H9 (cell line): ENCODE measurements around the gene EEF1AKMT3. TPM values are rescaled to one million over a fixed set of nuclear protein-coding genes. Genes with fewer than 3 reads are reported as not detected.

Experiments used
- DNase-seq: peaks from one replicate; pipeline ENCODE4 v3.0.0-alpha.2; 2017
- H2AFZ ChIP-seq: one replicate; pipeline ENCODE4 v1.6.1; 2013; ENCODE audit warnings: mild to moderate bottlenecking, low read length, control low read depth, moderate library complexity
- H2AK5ac ChIP-seq: 2 replicates; pipeline ENCODE4 v1.6.1; 2013; ENCODE audit warnings: low read length, control low read depth, mixed read lengths; ENCODE audit not compliant: insufficient read length
- H2BK120ac ChIP-seq: one replicate; pipeline ENCODE4 v1.6.1; 2013; ENCODE audit warnings: low read depth, mild to moderate bottlenecking, low read length, control low read depth, inconsistent platforms; ENCODE audit not compliant: poor library complexity, severe bottlenecking
- H2BK12ac ChIP-seq: 2 replicates; pipeline ENCODE4 v1.6.1; 2013; ENCODE audit warnings: low read length, control low read depth, mixed read lengths, low read depth; ENCODE audit not compliant: insufficient read length
- H2BK15ac ChIP-seq: 2 replicates; pipeline ENCODE4 v1.6.1; 2013; ENCODE audit warnings: low read depth, low read length, control low read depth
- H2BK20ac ChIP-seq: one replicate; pipeline ENCODE4 v1.6.1; 2013; ENCODE audit warnings: low read depth, mild to moderate bottlenecking, low read length, control low read depth, inconsistent platforms; ENCODE audit not compliant: poor library complexity, severe bottlenecking
- H2BK5ac ChIP-seq: 2 replicates; pipeline ENCODE4 v1.6.1; 2013; ENCODE audit warnings: low read length, control low read depth, mixed read lengths; ENCODE audit not compliant: insufficient read length
- H3K14ac ChIP-seq: 2 replicates; pipeline ENCODE4 v1.6.1; 2013; ENCODE audit warnings: low read length, control low read depth; ENCODE audit not compliant: insufficient read depth
- H3K18ac ChIP-seq: 2 replicates; pipeline ENCODE4 v1.6.1; 2013; ENCODE audit warnings: low read depth, mild to moderate bottlenecking, mixed read lengths, low read length, control low read depth; ENCODE audit not compliant: insufficient read length
- H3K23ac ChIP-seq: 2 replicates; pipeline ENCODE4 v1.6.1; 2013; ENCODE audit warnings: low read length, control low read depth, mixed read lengths, low read depth; ENCODE audit not compliant: insufficient read length
- H3K23me2 ChIP-seq: 2 replicates; pipeline ENCODE4 v1.6.1; 2013; ENCODE audit warnings: low read depth, mild to moderate bottlenecking, mixed read lengths, low read length, control low read depth; ENCODE audit not compliant: insufficient read length, poor library complexity, severe bottlenecking
- H3K27ac ChIP-seq: 2 replicates; pipeline ENCODE4 v1.5.1; 2013; ENCODE audit warnings: low read length, control low read depth, mixed read lengths, low read depth; ENCODE audit not compliant: insufficient read length
- H3K27me3 ChIP-seq: 2 replicates; pipeline ENCODE4 v1.6.1; 2013; ENCODE audit warnings: low read length, control low read depth, inconsistent platforms; ENCODE audit not compliant: insufficient read depth
- H3K4ac ChIP-seq: 2 replicates; pipeline ENCODE4 v1.6.1; 2013; ENCODE audit warnings: low read depth, mild to moderate bottlenecking, control low read depth, inconsistent platforms, low read length, moderate library complexity
- H3K4me1 ChIP-seq: 2 replicates; pipeline ENCODE4 v1.6.1; 2013; ENCODE audit warnings: low read length, control low read depth, inconsistent platforms; ENCODE audit not compliant: insufficient read depth
- H3K4me2 ChIP-seq: 2 replicates; pipeline ENCODE4 v1.6.1; 2013; ENCODE audit warnings: low read length, control low read depth, mixed read lengths; ENCODE audit not compliant: insufficient read length, insufficient read depth
- H3K56ac ChIP-seq: 2 replicates; pipeline ENCODE4 v1.6.1; 2013; ENCODE audit warnings: low read depth, mild to moderate bottlenecking, mixed read lengths, low read length, control low read depth; ENCODE audit not compliant: insufficient read length
- H3K79me1 ChIP-seq: 2 replicates; pipeline ENCODE4 v1.6.1; 2013; ENCODE audit warnings: low read depth, mild to moderate bottlenecking, moderate library complexity, low read length, control low read depth, inconsistent platforms; ENCODE audit not compliant: insufficient read depth, poor library complexity, severe bottlenecking
- H3K79me2 ChIP-seq: 2 replicates; pipeline ENCODE4 v1.6.1; 2013; ENCODE audit warnings: low read length, control low read depth, inconsistent platforms; ENCODE audit not compliant: insufficient read depth
- H3K9ac ChIP-seq: 2 replicates; pipeline ENCODE4 v1.6.1; 2013; ENCODE audit warnings: low read length, control low read depth, mixed read lengths; ENCODE audit not compliant: insufficient read length; ENCODE audit errors: extremely low read depth
- H3K9me3 ChIP-seq: one replicate; pipeline ENCODE4 v1.6.1; 2013; ENCODE audit warnings: low read depth, low read length, inconsistent platforms; ENCODE audit not compliant: control insufficient read depth
- H3T11ph ChIP-seq: one replicate; pipeline ENCODE4 v1.6.1; 2013; ENCODE audit warnings: mild to moderate bottlenecking, low read length, control low read depth, inconsistent platforms
- H4K20me1 ChIP-seq: one replicate; pipeline ENCODE4 v1.6.1; 2013; ENCODE audit not compliant: control insufficient read depth, insufficient read length, insufficient read depth
- H4K5ac ChIP-seq: 2 replicates; pipeline ENCODE4 v1.6.1; 2013; ENCODE audit warnings: low read depth, mild to moderate bottlenecking, mixed read lengths, low read length, control low read depth; ENCODE audit not compliant: insufficient read length
- H4K8ac ChIP-seq: replicated peaks from 2 replicates; pipeline ENCODE4 v1.6.1; 2013; ENCODE audit warnings: low read length, control low read depth, mixed read lengths, low read depth; ENCODE audit not compliant: insufficient read length
- H4K91ac ChIP-seq: 2 replicates; pipeline ENCODE4 v1.6.1; 2013; ENCODE audit warnings: low read depth, mild to moderate bottlenecking, moderate library complexity, mixed read lengths, low read length, control low read depth; ENCODE audit not compliant: insufficient read length
- H3K27ac Mint-ChIP-seq, 3 experiments: 2 replicates in 2 of 3; 3 replicates in 1 of 3; pipeline ENCODE4 v1.8.0; 2020 to 2021; ENCODE audit warnings: mixed read lengths in 3 of 3, mild to moderate bottlenecking in 1 of 3, moderate library complexity in 1 of 3
- H3K27me3 Mint-ChIP-seq: 2 replicates; pipeline ENCODE4 v1.8.0; 2021; ENCODE audit warnings: low read depth, mild to moderate bottlenecking, moderate library complexity, mixed read lengths
- H3K36me3 Mint-ChIP-seq, 3 experiments: 2 replicates in 2 of 3; 3 replicates in 1 of 3; pipeline ENCODE4 v1.8.0; 2020 to 2021; ENCODE audit warnings: low read depth in 3 of 3, mixed read lengths in 3 of 3; ENCODE audit not compliant: insufficient read depth in 1 of 3
- H3K4me1 Mint-ChIP-seq, 2 experiments: 2 replicates each; pipeline ENCODE4 v1.8.0; 2020; ENCODE audit warnings: mixed read lengths in 2 of 2
- H3K4me3 Mint-ChIP-seq, 2 experiments: 2 replicates in 1 of 2; 3 replicates in 1 of 2; pipeline ENCODE4 v1.8.0; 2020 to 2021; ENCODE audit warnings: mild to moderate bottlenecking in 2 of 2, mixed read lengths in 2 of 2, moderate library complexity in 1 of 2
- H3K9me3 Mint-ChIP-seq, 2 experiments: 2 replicates in 1 of 2; 3 replicates in 1 of 2; pipeline ENCODE4 v1.8.0; 2020; ENCODE audit warnings: mild to moderate bottlenecking in 2 of 2, mixed read lengths in 2 of 2, moderate library complexity in 1 of 2
- WGBS: extraction: QIAGEN DNeasy Blood & Tissue Kit; methylation state at CpG from one replicate; pipeline ENCODE4 v1.1.7; 2013; ENCODE audit warnings: missing lambda C conversion rate, low lambda C conversion rate, mixed read lengths; ENCODE audit not compliant: insufficient read length; ENCODE audit errors: extremely low coverage; 5-methylcytosine and 5-hydroxymethylcytosine counted together
- total RNA-seq: library from RNA; stranded (reverse); gene quantifications from 2 replicates; pipeline ENCODE4 v1.2.1, GENCODE V29; 2021
- TF ChIP-seq, protein P1 (sequence below): fragments of 200-600 bp; sonication (generic); conservative IDR thresholded peaks from 3 replicates; pipeline ENCODE4 v1.8.0; 2021; ENCODE audit warnings: antibody characterized with exemption, mild to moderate bottlenecking

The EEF1AKMT3 gene
- total RNA-seq, 1 experiment from 2014 or later: 2.9 TPM

DNA sequence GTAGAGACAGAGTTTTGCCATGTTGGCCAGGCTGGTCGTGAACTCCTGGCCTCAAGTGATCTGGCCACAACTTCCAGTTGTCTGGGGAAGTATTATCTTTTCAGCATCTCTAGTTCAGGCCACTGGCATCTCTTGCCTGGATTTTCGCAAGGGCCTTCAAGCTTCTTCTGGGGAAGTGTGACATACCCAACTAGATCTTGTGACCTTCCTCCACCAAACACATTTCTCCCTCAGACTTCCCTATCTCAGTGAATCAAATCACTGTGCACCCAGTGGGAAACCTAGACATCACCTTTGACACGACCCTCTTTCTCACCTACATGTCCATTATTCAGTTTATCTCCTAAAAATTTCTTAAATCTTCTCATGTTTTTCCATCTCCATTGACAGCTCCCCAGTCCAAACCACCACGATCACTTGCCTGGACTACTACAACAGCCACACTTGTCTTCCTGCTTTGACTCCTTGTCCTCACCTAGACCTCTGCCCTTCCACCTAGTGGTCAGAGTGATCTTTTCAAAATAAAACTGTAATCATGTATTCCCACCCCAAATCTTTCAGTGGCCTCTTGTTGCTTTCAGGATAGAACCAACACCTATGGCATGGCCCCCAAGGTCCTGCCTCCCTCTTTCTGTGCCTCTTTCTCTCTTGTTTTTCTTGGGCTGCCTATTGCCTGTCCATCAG, 3.3 kb downstream of the EEF1AKMT3 start:
- no peak overlapping the region for H4K5ac ChIP-seq
- H2BK12ac ChIP-seq: no peak overlapping the region
- H3K27ac Mint-ChIP-seq: no peak overlapping the region; a peak in 1 of 7 replicates
- peaks cover 8% of the 10 kb centered on the region for H3K23me2 ChIP-seq
- no peak overlapping the region for H4K8ac ChIP-seq
- H3K79me2 ChIP-seq: no peaks in the 10 kb centered on the region
- no peak overlapping the region for H3K18ac ChIP-seq
- H4K20me1 ChIP-seq: no peaks in the 10 kb centered on the region
- H3K4ac ChIP-seq: no peak overlapping the region
- H3K9ac ChIP-seq: no peak overlapping the region
- H3K27me3 ChIP-seq: no peaks in the 10 kb centered on the region
- no peak overlapping the region for H2BK15ac ChIP-seq
- H3K14ac ChIP-seq: no peak overlapping the region
- no peaks in the 10 kb centered on the region for H3K9me3 Mint-ChIP-seq
- H3K27me3 Mint-ChIP-seq: peaks cover 7% of the 10 kb centered on the region; the same call in 1 of the 2 replicates
- no peak for DNase-seq
- no peak overlapping the region for H2BK120ac ChIP-seq
- H2BK5ac ChIP-seq: no peak overlapping the region
- H3K27ac ChIP-seq: no peak overlapping the region
- no peak overlapping the region for H2AFZ ChIP-seq
- H3K4me1 ChIP-seq: no peaks in the 10 kb centered on the region
- no peak overlapping the region for H3K56ac ChIP-seq
- H3K4me2 ChIP-seq: no peak overlapping the region
- peak overlapping the region in 1 of 2 experiments; percentile 7; a peak in 2 of 5 replicates for H3K4me3 Mint-ChIP-seq
- peaks cover 7 to 12% of the 10 kb centered on the region in 2 experiments; a peak in 3 of 4 replicates for H3K4me1 Mint-ChIP-seq
- no CpG with 5 or more reads among the region's 4 CpGs for WGBS
- H2AK5ac ChIP-seq: no peak overlapping the region
- H3K9me3 ChIP-seq: no peaks in the 10 kb centered on the region
- H3K36me3 Mint-ChIP-seq: peaks cover 4 to 13% (median 5%) of the 10 kb centered on the region in 3 experiments; a peak in 6 of 7 replicates
- no peak overlapping the region for H3T11ph ChIP-seq
- H2BK20ac ChIP-seq: no peak overlapping the region
- no peak overlapping the region for H3K23ac ChIP-seq
- H4K91ac ChIP-seq: no peak overlapping the region
- H3K79me1 ChIP-seq: no peaks in the 10 kb centered on the region
- TF ChIP-seq, protein P1, sequence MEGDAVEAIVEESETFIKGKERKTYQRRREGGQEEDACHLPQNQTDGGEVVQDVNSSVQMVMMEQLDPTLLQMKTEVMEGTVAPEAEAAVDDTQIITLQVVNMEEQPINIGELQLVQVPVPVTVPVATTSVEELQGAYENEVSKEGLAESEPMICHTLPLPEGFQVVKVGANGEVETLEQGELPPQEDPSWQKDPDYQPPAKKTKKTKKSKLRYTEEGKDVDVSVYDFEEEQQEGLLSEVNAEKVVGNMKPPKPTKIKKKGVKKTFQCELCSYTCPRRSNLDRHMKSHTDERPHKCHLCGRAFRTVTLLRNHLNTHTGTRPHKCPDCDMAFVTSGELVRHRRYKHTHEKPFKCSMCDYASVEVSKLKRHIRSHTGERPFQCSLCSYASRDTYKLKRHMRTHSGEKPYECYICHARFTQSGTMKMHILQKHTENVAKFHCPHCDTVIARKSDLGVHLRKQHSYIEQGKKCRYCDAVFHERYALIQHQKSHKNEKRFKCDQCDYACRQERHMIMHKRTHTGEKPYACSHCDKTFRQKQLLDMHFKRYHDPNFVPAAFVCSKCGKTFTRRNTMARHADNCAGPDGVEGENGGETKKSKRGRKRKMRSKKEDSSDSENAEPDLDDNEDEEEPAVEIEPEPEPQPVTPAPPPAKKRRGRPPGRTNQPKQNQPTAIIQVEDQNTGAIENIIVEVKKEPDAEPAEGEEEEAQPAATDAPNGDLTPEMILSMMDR: peak; percentile 46; the same call in 2 of the 3 replicates
